Stimulated activated CD8-positive, alpha-beta memory T cell treated with anti-CD3 and anti-CD28 coated beads, Interleukin-4, amount 100 ng/mL, for 24 hours (primary cell): ENCODE data around the gene MYMK.

ENCODE experiments used
- DNase-seq: peaks from one replicate; pipeline ENCODE4 v3.0.0-alpha.2; 2020; ENCODE audit warnings: low read depth

MYMK gene

DNA sequence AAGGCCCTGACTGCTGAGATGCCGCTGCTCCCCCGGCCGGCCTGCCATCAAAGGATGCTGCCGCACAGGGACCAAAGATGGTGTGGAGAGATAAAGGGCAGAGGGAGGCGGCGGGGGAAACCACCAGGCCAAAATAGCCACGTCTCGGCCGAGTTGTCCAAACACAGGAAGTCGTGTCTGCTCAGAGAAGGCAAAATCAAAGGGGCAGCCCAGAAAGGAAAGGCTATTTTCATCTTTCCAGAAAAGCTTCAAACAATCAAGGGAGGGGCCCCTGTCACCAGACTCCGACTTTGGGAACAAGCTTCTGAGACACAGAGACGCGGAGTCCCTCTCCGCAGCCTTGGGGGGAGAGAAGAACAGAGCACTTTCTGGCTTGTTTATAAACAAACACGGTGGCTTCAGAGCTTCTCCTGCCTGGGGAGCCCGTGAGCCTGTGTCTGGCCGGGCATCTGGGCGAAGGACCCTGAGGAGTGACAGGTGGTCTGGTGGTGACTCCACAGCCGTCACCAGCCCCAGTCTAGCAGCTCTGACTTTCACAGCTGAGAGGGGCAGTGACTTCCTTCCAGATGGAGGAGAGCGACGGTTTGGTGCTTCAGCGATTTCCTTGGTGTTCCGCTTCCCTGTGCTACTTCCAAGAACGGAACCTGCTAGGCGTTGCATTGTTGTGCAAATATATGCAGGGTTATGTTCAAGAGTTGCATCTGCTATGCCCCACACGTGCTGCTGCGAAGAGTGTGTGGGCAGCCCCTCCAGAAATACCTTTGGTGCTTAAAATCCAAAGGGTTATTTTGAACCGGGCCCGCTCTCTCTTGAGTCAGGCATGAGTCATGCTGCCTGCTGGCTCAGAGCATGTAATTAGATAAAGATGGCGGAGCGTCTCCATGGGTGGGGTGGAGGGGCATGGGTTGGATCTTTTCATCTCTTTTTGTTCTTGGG is 33.7 kb upstream of the MYMK start:
- peak; percentile 5 for DNase-seq

DNA sequence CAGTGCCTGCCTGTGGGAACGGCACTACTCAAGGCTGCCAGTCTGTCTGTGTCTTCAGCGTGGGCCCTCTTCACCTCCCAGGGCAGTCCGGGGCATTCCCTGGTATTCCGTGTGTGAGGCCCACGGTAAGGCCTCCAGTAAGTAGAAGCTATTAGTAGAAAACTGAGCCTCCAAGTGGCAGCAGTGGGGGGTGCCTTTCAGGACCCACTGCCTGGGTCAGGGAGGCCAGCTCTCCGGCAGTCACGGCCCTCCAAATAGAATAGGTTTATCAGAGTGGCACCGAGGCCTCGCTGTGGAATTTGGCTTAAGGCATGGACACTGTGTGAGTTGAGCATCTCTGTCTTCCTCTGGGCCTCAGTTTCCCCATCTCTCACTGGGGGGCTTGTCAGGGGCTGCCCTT is 32.8 kb upstream of the MYMK start:
- DNase-seq: no peak

DNA sequence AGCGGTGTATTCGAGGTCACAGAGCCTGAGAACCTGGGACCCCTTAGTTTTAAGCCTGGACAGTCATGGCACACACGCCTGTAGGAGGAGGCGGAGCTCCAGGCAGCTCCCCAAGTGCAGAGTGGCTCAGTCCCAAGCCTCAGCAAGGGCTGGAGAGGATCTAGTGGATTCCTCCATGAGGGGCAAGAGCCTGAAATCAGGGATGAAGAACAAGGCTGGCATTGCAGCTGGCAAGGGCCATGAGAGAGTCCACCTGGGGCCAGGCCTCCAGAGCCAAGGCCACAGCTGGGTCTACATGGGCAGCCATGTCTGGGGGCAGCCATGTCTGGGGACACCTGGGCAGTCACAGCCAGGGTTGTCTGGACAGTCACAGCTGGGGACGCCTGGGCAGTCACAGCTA is 31.6 kb upstream of the MYMK start:
- DNase-seq: no peak

DNA sequence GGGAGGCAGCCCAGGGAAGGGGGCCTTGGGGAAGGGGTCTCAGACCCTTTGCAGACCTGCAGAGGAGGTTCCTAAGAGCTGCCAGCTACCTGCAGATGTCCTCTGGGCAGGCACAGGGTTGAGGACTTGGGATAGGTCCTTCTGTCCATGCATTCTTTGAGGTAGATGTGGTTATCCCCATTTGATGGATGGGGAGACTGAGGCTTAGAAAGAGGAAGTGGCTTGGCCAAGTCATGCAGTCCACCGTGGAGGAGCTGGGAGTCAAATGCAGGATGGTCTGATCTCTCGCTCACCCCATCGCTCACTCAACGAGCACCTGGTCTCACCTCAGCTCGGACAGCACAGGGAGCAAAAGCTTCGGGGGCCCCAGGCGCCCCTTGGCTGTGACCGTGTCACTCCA is 30.0 kb upstream of the MYMK start:
- DNase-seq: no peak

DNA sequence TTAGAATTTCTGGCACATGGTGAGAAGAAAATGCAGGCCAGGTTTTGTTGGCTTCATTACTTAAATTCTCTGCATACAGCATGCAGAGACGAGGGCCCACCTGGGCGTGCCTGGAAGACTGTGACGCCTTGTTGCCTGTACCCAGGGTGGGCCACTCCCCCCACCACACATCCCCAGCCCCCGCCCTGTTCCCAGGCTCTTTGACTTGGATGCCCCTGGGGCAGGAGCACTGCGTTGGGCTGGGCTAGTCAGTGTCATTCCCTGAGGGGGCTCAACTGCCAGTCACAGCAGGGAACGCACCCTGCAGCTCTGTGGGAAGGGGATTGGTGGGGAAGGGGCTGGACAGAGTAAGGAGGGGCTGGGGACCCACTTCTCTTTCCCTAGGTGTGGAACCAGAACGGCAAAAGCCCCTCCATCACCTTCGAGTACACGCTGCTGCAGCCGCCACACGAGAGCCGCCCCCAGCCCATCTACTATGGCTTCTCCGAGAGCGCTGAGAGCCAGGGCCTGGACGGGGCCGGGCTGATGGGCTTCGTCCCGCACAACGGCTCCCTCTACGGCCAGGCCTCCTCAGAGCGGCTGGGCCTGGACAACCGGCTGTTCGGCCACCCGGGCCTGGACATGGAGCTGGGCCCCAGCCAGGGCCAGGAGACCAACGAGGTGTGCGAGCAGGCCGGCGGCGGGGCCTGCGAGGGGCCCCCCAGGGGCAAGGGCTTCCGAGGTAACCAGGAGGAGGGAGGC is 29.4 kb upstream of the MYMK start:
- DNase-seq: no peak

DNA sequence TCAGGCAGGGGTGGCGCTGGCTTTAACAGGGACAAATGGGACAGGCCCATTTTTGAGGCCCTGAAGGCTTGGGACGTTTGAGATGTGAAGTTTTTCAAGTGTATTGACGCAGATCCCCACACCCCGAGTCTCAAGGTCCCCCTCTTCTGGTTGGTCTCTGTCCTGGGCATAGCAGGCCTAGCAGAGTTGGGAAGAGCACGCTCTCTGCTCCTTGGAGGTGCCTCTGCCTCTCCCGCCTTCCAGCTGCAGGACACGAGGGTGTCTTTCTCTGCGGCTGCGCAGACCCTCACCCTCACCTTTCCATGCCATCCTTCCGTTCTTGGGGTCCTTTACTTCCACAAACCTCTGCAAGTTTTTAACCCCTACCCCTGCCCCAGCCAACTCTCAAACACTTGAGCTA is 28.4 kb upstream of the MYMK start:
- DNase-seq: no peak

DNA sequence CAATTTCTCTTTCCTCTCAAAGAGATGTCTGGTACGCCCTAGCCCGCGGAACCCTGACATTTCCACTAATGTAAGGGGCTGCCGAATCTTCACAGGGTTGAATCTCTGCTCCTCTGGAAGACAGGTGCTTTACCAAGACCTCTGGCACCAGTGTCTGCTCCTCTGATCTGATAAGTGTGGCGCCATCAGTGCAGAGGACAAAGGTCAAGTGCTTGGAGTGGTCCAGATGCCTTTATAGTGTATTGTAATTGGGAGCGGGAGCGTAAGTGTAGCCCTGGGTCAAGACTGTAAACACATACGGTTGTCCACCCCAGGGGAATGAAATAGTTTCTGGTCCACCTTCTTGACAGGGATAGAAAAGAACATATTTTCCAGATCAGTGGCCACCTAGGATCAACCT is 27.5 kb upstream of the MYMK start:
- DNase-seq: no peak

DNA sequence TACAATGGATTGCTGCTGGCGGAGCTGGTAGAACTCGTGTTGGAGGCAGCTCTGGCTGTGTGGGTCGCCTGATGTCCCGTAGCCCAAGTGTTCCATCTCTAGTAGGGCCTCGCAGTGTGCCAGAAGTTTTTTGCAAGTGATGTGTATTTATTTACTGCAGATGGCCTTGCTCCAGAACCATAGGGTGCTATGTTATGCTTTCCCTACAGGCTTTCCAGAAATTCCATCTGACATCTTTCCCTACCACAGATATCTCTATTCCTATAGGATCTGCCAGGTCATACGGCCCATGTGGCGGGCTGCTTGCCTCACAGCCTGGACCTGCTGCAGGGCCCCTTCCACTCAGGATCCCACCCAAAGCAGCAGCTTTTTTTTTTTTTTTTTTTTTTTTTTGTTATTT is 26.7 kb upstream of the MYMK start:
- DNase-seq: no peak

DNA sequence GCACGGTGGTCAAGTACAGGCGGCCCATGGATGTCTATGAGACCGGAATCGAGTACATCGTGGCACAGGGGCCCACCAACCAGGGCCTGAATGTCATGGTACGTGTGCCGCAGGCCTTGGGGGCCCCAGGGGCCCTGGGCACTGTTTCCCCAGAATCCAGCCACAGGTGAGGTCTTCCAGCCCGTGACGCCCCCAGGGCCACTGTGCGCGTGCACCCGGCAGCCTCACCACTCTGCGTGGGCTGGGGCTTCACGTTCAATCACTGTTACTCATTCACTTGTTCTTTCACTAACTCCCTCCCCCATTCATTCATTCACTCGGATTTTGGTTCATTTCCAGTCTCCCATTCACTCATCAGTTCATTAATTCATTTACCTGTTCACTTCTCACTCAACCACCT is 22.4 kb upstream of the MYMK start:
- DNase-seq: no peak

DNA sequence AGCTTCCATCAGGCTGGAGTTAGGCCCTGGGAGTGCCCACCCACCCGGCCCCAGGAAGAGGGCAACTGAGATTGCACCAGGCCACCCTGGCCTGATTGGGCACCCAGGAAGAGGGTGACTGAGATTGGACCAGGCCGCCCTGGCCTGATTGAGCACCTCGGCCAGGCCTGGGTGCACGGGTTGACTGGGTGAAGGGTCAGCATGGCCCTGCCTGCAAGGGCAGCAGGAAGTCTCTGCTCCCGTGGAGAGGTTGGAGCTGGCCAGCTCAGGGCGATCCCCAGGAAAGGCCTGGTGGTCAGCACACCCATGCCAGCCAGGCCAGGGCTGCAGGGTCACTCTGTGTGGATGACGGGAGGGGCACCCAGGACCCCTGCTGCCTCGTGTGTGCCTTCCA is 21.5 kb upstream of the MYMK start:
- DNase-seq: no peak

DNA sequence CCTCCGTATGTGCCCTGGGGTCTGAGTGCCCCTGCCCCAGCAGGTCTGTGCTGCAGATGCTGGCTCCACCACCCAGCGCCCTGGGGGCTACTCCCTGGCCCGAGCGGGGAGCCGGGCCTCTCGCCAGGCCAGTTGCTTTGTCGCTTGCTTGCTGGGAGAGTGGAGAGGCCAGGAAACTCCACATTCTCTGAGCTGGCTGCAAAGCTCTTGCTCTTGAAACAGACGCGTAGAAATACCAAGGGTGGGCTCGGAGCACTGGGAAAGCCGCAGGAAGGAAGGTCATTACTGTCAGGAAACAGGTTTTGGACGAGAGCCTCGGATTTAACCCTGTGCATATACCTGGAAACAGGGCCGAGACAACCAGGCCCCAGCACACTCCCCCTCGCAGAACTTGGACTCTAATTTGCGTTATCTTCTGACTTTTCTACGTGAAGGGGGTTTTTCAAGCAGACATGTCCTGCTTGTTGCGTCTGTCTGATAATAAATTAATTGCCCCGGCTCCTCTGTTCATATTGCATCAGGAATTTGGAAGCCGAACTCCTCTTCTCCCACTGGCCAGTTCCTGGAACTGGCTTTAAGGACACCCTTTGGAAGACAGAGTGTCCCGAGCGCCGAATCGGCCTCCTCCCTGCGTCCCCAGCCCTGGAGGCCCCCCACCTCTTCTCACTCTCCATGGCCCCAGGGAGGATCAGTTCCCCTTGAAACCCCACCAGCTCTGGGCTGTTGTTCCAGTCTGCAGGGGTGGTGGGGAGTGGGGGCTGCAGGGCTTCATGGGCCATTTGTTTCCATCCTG is 20.9 kb upstream of the MYMK start:
- no peak for DNase-seq

DNA sequence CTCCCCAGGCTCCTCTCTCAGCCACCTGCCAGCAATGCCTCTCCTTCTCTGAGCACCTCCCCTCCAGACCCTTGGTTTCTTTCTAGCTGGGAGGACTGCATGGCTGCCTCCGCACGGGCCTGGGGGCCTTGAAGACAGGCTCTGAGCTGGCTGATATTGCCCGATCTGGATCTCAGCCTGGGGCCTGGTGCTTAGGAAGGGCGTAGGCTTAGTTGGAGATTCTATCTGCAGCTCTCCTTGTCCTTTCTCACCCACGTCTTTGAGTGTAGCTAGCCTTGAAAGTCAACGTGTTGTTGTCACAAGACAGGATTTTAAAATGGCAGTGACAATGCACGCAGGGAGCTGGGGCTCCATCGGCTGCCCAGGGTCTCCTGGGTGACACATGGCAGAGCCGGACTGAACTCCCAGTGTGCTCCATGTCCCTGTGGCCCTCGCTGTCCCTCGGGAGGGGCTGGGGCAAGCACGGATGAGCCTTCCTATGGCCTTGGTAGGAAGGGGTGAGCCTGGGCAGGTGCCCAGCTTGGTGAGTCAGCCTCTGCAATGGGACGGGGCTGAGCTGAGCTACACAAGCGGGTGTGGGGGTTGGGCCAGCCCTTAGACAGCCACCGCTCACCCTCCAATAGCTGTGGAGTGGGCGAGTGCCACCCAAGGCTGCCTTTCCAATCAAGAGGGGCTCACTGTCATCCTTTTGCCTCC is 19.2 kb upstream of the MYMK start:
- DNase-seq: no peak

DNA sequence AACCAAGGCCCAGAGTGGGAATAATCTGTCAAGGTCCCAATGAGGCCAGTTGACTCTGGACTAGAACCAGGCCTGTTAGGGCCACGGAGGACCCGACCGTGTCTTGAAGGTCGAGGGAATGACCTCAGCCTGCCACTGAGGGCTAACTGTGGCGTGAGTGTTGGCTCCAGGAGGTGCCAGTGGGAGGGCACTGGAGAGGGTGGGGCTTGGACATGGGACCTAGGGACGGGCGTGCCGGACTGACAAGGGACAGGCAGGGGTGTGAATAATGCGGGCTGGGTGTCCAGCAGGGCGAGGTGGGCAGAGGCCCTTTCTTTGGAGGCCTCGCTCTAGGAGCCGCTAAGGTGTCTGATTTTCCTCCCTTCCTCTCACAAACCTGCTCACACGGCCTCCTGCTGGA is 17.2 kb upstream of the MYMK start:
- no peak for DNase-seq

DNA sequence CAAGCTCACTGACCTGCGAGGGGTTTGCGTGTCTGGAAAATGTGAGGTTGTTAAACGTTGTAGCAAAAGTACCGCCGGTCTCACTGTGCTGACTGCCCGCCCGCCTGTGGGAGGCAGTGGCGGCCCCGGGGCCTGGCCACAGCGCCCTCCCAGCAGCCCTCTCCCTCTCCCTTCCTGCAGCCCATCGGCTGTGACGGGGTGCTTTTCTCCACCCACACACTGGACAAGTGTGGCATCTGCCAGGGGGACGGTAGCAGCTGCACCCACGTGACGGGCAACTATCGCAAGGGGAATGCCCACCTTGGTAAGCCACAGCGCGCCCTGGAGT is 15.9 kb upstream of the MYMK start:
- DNase-seq: no peak

DNA sequence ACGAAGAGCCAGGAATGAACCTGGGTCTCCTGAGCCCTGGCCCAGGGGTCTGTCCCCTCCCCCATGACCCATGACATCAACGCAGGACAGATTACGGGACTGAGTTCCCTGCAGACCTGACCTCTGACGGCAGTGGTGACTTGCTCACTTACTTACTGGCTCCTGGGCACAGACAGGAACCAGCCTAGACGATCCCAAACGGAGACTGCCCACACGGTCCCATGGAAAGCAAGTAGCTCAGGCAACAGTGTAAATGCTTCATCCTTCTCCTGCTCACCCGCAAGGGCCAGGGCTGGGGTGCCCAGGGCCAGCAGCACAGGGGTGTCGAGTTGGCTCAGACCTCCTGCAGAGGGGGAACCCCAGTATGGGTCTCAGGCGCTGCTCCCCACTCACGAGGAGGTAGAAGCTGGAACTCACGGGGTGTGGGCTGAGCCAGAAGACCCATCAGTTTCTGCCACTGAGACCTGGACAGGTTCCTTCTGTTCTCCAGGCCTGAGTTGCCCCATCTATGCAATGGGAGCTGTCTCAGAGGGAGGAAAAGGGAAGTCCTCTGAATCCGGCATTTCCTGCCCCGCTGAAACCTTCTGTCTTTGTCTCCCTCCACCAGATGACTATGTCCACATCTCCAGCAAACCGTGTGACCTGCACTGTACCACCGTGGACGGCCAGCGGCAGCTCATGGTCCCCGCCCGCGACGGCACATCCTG is 15.4 kb upstream of the MYMK start:
- no peak for DNase-seq

DNA sequence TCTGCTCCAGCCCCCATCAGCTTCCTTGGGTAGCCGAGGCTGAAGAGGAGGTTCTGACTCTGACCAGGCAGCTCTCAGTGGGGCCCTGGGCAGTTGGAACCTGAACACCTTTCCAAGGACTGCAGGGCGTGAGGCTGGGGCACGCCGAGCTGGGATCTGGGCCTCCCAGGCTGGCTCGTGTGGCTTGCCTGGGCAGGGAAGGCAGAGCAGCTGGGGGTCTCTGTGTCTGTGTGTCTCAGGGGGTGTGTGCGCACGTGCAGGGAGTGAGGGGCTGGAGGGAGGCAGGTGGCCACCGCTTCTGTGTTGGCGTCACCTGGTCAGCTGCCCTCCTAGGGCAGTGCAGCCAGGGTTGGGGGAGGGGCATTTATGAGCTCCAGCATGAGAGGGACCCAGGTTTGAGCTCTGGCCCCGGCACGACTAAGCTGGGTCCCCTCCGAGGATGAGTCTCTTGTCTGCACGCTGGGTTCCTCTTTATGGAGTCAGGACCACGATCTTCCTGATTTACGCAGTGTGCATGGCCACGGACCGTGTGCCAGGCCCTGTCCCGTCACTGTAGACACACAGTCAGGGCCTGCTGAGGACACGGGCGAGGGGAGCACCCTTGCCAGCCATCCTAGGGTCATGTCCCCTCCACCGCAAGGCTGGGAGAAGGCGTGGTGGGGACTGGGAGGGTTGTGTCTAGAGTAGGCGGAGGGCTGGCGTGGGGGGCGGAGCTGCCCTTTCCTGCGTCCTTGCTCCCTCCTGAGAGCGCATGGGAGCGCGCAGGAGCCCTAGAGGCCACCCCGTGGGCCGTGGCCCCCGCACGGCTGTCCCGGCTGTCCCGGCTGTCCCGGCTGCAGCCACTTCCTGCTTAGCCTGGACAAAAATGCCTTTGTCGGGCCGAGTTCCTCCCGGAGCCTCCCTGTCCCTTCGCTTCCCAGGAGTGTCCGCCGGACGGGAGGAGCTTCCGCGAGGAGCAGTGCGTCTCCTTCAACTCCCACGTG is 14.4 kb upstream of the MYMK start:
- DNase-seq: no peak

DNA sequence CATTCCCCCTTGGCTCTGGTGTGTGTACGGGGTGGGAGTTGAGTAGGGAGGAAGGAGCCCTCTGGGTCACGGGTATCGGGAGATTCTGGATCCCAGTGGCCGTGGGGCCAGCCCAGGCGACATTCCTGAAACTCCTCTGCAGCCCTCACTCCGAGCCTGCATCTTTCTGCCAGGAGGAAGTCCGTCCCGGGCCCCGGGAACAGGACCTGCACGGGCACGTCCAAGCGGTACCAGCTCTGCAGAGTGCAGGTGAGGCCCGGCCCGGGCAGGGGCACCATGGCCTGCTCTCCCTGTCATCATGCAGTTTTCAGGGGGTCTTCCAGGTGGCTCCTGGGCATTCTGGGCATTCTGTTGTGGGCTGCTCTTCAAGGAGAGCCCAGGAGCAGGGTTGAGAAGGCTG is 13.4 kb upstream of the MYMK start:
- no peak for DNase-seq

DNA sequence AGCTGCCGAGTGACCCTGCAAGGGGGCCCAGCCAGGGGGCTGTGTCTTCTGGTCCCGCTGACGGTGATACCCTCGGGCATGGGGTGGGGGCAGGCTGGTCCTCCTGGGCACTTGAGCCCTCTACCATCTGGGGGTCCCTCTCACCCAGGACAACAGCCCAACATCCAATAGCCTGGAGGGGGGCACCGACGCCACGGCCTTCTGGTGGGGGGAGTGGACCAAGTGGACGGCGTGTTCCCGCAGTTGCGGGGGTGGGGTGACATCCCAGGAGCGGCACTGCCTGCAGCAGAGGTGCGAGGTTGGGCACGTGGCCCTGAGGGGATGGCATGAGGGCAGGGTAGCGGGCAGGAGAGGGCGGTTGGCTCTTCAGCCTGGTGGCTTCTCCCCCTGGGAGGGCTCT is 12.5 kb upstream of the MYMK start:
- DNase-seq: no peak

DNA sequence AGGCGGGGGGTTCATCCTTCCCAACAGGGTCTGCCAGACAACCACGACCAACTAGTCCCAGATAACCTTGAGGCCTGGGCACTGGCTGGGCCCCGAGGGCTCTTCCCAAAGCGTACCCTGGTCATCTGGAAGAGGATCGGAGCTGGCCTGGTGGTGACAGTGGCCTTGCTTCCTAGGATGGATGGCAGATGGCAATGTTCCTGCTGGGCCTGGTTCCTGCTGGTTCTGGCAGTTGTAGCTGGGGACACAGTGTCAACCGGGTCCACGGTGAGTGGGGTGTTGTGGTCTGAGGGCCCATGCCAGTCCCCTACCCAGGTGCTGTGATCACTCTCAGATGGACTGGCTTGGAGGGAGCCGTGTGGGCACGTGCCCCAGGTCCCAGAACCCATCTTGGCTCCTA is 11.8 kb upstream of the MYMK start:
- DNase-seq: no peak

DNA sequence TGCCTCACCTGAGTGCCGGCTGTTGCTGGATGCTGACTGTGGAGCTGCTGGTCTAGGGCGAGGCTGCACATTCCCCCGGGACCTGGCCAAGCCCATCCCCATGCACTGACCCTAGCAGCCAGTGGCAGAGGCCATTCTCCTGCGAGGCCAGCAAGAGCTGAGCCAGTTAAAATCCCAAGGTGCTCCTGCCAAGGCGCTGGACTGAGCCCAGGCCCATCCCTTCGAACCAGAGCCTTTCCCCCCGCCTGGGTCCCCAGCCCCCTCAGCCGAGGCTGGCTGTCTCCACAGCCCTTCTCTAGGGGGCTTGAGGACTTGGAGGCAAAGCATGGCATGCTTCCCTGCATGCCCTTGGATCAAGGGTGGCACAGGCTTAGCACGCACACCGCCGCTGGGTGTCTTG is 11.3 kb upstream of the MYMK start:
- DNase-seq: no peak
